Thoracic aorta (tissue), 2 donors: ENCODE results near the gene F8. TPM values are rescaled to one million over a fixed set of nuclear protein-coding genes. Genes with fewer than 3 reads are reported as not detected.

Source experiments
- ATAC-seq: fragments of 150-250 bp; one replicate; pipeline ENCODE4 v1.8.0; 2017; ENCODE audit warnings: low read depth; ENCODE audit not compliant: insufficient number of reproducible peaks, low FRiP score
- DNase-seq: peaks from one replicate; pipeline ENCODE4 v3.0.0-alpha.2; 2020; ENCODE audit warnings: low spot score
- H3K27ac ChIP-seq, 2 donors: fragments of 200-600 bp; sonication (generic); 1 replicate in 1 of 2; 2 replicates in 1 of 2; pipeline ENCODE4 v1.5.1; 2016; ENCODE audit warnings: mild to moderate bottlenecking in 2 of 2, moderate library complexity in 2 of 2
- H3K27me3 ChIP-seq: fragments of 200-600 bp; sonication (generic); replicated peaks from 2 replicates; pipeline ENCODE4 v1.6.0; 2016; ENCODE audit warnings: mild to moderate bottlenecking; ENCODE audit not compliant: insufficient read depth
- H3K36me3 ChIP-seq: fragments of 200-600 bp; sonication (generic); one replicate; pipeline ENCODE4 v1.5.1; 2016
- H3K4me1 ChIP-seq, 2 donors: fragments of 200-600 bp; sonication (generic); 1 replicate in 1 of 2; 2 replicates in 1 of 2; pipeline versions ENCODE4 v1.5.1 to v1.6.0; 2016; ENCODE audit warnings: low read depth in 2 of 2, mild to moderate bottlenecking in 1 of 2; ENCODE audit not compliant: control insufficient read depth in 1 of 2
- H3K4me3 ChIP-seq: fragments of 200-600 bp; sonication (generic); 2 replicates; pipeline ENCODE4 v1.5.1; 2016; ENCODE audit warnings: mild to moderate bottlenecking
- H3K9me3 ChIP-seq: fragments of 200-600 bp; sonication (generic); 2 replicates; pipeline ENCODE4 v1.5.1; 2016
- total RNA-seq, 2 donors: library from RNA; depleted of rRNA; stranded (reverse); fragments of >200 nt; gene quantifications; one replicate each; pipeline versions ENCODE4 v1.1.0 to v1.2.3, GENCODE V29; 2016
- TF ChIP-seq, protein P1 (sequence below): fragments of 200-600 bp; sonication (generic); IDR thresholded peaks from one replicate; pipeline ENCODE4 v1.5.1; 2019; ENCODE audit warnings: antibody characterized with exemption

F8 gene
- total RNA-seq, 2 donors from 2014 or later, result 7.7 to 18.1 TPM

DNA sequence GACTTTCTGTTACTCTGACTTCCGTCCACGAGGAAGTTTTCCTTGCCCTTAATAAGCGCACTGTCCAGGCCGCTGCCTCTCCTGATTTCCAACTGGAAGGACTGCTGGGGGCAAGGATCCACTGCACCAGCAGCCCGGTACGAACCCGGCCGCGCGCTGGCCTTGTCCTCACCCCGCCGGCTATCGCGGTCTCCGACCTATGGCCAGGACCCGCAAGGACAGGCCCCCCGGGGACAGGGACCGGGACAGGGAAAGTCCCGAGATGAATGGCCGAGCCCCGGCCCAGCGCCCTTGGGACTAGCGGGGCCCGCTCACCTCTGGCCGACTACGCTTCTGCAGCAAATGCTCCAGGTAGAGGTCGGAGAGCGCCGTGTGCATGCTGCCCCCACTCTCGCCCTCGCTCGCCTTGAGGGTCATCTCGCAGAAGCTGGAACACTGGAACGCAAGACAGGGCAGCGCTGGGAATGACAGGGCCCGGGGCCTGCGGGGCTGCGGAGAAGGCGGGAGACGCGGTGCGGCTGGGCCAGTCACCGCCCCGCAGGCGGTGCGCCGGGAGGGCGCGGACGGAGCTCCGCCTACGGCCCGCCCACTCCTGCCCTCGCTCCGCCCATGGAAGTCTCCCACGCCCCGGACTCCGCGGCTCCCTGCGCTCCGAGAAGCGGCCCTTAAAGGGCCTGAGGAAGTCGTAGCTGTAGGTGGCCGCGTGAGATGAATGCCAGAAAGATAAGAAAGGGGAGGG lies 217.4 kb downstream of the F8 start, which contains the start of gene MPP1:
TSS of gene MPP1 (minus strand) at position 529 of the 739 bp plus-strand sequence. CDS start at position 417, 112 bp downstream.
- TF ChIP-seq, protein P1, sequence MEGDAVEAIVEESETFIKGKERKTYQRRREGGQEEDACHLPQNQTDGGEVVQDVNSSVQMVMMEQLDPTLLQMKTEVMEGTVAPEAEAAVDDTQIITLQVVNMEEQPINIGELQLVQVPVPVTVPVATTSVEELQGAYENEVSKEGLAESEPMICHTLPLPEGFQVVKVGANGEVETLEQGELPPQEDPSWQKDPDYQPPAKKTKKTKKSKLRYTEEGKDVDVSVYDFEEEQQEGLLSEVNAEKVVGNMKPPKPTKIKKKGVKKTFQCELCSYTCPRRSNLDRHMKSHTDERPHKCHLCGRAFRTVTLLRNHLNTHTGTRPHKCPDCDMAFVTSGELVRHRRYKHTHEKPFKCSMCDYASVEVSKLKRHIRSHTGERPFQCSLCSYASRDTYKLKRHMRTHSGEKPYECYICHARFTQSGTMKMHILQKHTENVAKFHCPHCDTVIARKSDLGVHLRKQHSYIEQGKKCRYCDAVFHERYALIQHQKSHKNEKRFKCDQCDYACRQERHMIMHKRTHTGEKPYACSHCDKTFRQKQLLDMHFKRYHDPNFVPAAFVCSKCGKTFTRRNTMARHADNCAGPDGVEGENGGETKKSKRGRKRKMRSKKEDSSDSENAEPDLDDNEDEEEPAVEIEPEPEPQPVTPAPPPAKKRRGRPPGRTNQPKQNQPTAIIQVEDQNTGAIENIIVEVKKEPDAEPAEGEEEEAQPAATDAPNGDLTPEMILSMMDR, result no peak

DNA sequence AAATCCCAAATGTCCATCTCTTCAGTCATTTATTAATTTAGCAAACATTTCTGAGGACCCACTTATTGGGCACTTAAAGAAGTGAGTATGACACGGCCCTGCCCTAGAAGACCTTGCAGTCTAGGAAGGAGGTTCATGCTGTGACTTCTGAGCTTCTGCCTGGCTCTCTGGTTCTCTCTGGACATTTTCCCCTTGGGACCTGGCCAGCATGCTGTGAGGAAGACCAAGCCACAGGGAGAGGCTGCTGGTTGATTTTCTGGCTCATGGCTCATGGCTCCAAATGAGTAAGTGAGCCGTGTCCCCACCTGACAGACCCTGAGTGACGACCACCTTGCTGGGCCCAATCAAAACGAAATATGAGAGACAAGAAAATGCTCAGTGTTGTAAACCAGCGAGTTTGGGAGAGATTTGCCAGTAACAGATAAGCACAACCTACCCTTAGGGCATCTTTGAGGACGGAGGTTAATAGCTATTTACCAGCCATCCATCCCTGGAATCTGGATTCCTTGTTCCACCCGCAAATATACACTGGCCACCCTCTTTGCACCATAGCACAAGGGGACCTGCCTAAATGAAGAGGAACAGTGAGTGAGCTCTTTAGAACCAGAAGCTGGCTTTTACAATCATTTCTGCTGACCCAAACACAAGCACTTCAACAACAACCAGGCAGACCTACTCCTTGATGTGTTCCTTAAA lies 218.1 kb downstream of the F8 start:
- H3K36me3 ChIP-seq, result no peaks in the 10 kb centered on the region
- peak overlapping the region; percentile 36 to 60 for H3K27ac ChIP-seq
- TF ChIP-seq, protein P1, result no peak
- H3K27me3 ChIP-seq, result no peaks in the 10 kb centered on the region
- H3K4me3 ChIP-seq, result peak overlapping the region; percentile 76
- DNase-seq (no peak), ATAC-seq (no peak)
- H3K4me1 ChIP-seq, result peaks cover 0 to 4% of the 10 kb centered on the region in 2 donors
- no peaks in the 10 kb centered on the region for H3K9me3 ChIP-seq

More for the DNA sequence above, 217.4 kb downstream of the F8 start, which contains the start of gene MPP1:
- H3K4me1 ChIP-seq, result peaks cover 0 to 4% of the 10 kb centered on the region in 2 donors
- DNase-seq (no peak), ATAC-seq (peak; percentile 79)
- no peaks in the 10 kb centered on the region for H3K9me3 ChIP-seq
- H3K4me3 ChIP-seq, result peak within 1 kb of the TSS; percentile 76
- peak within 1 kb of the TSS; percentile 53 to 60 for H3K27ac ChIP-seq
- no peaks in the 10 kb centered on the region for H3K27me3 ChIP-seq
- H3K36me3 ChIP-seq, result no peaks in the 10 kb centered on the region

DNA sequence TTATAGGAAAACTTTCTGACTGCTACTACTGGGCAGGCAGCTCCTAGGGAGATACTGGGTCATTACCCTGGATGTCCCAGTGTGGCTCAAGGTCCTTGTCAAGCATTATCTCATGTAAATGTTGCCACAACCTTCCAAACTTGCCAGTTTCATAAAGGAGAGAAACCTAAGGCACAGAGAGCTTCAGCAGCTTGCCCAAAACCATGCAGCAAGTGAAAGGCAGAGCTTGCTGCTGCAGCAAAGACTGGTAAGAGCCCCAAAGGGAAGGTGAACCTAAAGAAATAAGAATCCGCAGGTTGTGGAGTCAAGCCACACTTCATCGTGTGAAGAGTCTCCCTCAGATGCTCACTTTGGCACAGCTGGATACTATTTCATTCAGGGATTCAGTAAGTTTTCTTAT lies 219.6 kb downstream of the F8 start:
- no peak for ATAC-seq
- peaks cover 0 to 4% of the 10 kb centered on the region in 2 donors for H3K4me1 ChIP-seq
- no peak for DNase-seq
- H3K36me3 ChIP-seq, result no peaks in the 10 kb centered on the region
- H3K27ac ChIP-seq, result peak overlapping the region in 1 of 2 donors; percentile 12
- H3K9me3 ChIP-seq, result no peaks in the 10 kb centered on the region
- no peak overlapping the region for H3K4me3 ChIP-seq
- no peaks in the 10 kb centered on the region for H3K27me3 ChIP-seq
- TF ChIP-seq, protein P1, result no peak

DNA sequence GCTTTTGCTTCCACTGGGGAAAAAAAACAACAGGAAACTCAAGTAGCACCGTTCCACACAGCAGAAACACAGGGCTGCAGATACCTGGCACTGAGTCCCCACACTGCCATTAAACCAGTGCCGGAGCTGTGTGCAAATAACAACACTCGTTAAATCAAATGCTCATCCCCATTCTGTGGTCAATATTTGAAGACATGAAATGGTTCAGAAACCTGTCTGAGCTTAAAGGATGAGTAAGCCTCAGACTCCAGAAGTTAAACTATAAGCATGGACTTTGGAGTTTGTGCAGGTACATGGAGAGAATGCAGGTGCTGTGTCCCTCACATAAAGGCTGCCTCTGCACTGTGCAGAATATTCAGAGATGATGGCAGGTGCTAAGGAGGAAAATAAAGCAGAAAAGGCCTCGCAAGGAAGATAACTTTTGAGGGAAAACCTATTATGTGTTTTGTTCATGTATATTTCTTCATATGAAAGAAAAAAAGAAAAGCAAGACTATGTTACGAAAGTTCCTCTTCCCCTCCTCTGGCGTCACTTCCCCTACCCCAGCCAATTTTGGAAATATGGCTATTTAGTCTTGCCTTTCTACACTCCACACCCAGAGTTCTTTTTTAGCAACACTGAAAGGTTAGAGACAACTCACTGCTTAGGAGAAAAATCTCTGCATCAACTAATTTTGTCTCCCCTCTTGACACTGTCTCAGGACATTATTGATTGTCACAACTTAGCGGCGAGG lies 221.9 kb downstream of the F8 start:
- no peaks in the 10 kb centered on the region for H3K36me3 ChIP-seq
- H3K4me3 ChIP-seq, result no peak overlapping the region
- DNase-seq (no peak), ATAC-seq (no peak)
- H3K4me1 ChIP-seq, result peaks cover 0 to 4% of the 10 kb centered on the region in 2 donors
- no peaks in the 10 kb centered on the region for H3K9me3 ChIP-seq
- TF ChIP-seq, protein P1, result no peak
- H3K27ac ChIP-seq, result no peak overlapping the region
- no peaks in the 10 kb centered on the region for H3K27me3 ChIP-seq
